Stimulated activated CD8-positive, alpha-beta memory T cell treated with anti-CD3 and anti-CD28 coated beads, Interleukin-15, amount 100 ng/mL, for 1 hour (primary cell): ENCODE data around the gene TM4SF4.

Source experiments
- DNase-seq: peaks from one replicate; pipeline ENCODE4 v3.0.0-alpha.2; 2020; ENCODE audit warnings: low read depth

Gene TM4SF4

GRCh38 chr3:149486726-149487125 lies 12.2 kb downstream of the TM4SF4 start:
- DNase-seq, result no peak

- DNase-seq, result no peak
These were observed 13.2 kb downstream of the TM4SF4 start for GRCh38 chr3:149487598-149488197.

DNA sequence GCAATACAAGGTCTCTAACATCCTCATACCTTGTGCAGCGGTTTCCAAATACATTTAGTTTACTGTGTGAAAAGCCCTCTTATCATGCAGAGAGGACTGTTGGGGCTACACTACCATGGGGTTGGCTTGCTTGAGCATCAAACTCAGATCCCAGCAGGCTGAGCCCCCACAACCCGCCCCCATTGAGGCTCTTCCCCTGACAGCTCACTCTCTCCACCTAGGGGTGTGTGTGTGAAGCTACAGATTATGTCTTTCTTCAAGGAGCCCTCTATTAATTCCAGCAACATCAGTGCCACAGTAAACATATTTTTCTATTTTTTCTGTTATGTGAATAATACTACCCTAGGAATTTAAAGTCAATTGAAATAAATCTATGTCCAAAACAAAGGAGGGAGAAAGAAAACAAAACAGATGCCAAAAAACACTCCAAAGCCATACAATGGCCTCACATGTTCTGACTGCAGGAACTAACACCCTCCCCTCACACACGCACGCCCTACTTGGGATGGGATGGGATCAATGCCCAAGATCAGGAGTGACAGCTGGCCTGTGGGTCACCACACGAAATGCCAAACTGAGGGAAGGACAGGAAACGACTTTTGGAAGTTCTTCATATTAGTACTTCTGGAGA lies 14.7 kb downstream of the TM4SF4 start:
- DNase-seq, result no peak

GRCh38 chr3:149490260-149490971 lies 15.9 kb downstream of the TM4SF4 start:
- no peak for DNase-seq

DNA sequence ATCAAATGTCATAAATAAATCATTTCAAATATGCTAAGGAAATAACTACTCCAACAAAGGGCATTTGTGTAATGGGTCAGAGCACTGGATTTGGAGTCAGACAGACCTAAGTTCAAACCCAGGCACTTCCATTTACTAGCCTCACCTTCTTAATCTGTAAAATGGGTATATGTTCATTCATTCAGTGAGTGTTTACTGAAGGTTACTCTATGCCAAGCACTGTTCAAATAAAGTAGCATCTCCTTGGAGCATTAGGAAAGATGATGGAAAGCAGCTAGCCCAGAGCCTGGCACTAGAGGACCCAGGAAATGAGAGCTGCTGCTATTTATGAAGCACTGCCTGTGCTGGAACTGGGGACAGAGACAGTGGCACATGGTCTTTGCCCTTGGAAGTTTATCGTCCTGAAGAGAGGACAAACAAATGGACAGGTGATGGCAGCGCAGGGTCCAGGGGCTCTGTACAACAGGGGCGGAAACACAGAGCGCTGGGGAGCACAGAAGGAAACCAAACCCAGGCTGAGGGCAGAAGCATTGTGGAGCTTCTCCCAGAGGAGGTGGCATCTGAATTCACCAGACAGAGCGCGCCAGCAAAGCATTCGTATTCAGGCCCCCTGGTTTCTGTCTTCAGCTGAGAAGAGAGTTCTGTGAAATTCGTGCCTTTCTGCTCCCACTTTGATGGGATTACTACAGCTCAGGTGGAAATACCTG lies 19.0 kb downstream of the TM4SF4 start:
- no peak for DNase-seq

- DNase-seq, result no peak
These were observed 19.7 kb downstream of the TM4SF4 start for GRCh38 chr3:149494022-149494758.

- DNase-seq, result no peak
These were observed 20.5 kb downstream of the TM4SF4 start for GRCh38 chr3:149494759-149495580.

DNA sequence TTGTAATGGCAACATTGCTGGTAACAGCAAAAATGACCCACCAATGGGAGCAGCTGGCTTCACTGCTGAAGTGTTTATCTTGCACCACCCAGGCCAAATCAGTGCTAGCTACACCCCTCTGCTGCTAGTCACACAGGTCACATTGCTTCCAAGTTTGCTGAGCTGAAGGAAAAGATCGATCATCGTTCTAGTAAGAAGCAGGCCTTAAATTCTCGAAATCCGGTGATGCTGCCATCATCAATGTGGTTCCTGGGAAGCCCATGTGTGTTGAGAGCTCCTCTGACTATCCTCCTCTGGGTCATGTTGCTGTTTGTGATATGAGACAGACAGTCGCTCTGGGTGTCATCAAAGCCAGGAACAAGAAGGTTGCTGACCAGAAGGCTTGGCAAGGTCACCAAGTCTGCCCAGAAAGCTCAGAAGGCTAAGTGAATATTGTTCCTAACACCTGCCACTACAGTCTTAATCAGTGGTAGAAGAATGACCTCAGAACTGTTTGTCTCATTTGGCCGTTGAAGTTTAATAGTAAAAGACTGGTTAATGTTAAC lies 21.2 kb downstream of the TM4SF4 start:
- no peak for DNase-seq

- DNase-seq, result no peak
These were observed 22.4 kb downstream of the TM4SF4 start for GRCh38 chr3:149496891-149497290.

DNA sequence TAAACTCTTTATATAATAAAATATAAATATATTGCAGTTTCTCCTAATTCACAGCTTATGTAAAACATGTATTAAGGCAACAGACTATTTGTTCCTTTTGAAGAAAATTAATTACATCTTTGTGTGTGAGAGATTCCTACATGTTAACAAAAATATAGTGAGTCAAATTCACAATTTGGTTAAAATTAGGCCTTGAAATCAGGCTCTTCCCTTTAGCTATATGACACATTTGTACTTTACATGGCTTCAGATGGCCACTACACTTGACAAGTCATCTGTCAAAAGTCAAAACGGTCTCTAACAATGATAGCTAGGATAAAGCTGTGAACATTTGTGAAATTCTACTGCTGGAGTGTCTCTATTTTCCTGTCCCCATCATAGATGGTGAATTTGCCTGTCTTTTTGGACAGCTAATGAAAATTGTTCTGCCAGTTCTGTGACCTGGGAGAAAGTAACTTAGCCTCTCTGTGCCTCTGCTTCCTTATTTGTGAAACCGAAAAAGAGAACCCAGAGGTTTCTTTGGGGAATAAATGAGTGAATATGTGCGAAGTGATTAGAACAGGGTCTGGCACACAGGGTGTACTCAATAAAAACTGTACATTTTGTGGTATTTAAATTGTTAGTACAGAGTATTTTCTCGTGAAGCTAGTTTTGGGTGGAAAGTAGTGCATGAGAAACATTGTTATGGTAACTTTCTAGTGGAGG lies 23.6 kb downstream of the TM4SF4 start:
- no peak for DNase-seq

- DNase-seq, result no peak
These were observed 27.0 kb downstream of the TM4SF4 start for GRCh38 chr3:149501524-149501923.

- DNase-seq, result no peak
These were observed 27.9 kb downstream of the TM4SF4 start for GRCh38 chr3:149502438-149502837.

- DNase-seq, result no peak
These were observed 32.0 kb downstream of the TM4SF4 start for GRCh38 chr3:149506540-149506939.

DNA sequence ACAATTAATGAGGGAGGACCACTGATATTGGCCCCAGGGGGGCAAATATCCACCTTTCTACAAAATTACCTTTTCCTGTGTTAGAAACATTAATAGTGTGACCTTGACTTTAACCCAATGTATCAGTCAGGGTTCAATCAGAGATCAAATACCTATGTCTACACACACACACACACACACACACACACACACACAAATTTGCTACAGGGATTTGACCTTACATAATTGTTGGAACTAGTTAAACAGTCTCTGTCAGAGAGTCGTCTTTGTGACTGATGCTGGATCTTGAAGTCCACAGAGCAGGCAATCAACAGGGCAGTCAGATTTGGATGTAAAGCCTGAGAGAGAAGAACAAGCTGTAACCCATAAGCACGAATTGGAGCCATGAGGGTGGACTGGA lies 32.5 kb downstream of the TM4SF4 start:
- DNase-seq, result no peak

DNA sequence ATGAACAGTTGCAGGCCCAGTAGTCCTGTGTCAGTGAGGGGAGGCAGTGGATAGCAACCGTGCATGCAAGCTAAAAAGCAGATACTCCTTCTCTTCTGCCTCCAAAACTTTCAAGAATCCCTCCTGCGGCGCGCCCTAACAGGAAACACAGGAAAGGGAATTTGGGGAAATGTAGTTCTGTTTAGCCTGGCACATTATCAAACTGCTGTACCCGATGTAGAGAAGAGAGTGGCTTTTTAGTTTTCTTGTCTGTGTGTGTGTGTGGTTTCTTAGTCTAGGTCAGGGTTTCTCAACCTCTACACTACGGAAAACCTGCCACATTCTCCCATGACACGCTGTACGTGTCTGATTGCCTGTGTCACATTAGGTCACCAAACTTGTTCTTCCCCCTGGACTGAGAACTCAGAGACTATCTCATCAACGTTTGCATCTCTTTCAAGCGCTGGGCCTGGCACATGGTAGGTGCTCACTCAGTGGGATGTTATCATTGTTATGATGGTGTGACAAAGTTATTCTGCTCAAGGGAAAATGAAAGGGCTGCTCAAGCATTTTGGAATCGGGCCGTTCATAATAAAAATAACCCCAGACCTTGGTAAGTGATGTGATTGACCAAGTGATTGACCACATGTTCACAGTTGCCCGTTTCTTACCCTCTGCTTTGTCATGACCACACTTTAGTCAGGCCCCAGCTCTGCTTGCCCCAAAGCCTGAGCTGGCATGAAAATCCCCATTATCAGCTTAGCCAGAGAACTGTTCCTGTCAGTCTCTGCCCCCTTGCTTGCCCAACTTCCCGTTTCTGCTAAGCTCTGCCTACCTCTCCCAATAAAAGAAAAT lies 33.2 kb downstream of the TM4SF4 start:
- DNase-seq, result no peak

- DNase-seq, result no peak
These were observed 35.0 kb downstream of the TM4SF4 start for GRCh38 chr3:149509526-149509925.

DNA sequence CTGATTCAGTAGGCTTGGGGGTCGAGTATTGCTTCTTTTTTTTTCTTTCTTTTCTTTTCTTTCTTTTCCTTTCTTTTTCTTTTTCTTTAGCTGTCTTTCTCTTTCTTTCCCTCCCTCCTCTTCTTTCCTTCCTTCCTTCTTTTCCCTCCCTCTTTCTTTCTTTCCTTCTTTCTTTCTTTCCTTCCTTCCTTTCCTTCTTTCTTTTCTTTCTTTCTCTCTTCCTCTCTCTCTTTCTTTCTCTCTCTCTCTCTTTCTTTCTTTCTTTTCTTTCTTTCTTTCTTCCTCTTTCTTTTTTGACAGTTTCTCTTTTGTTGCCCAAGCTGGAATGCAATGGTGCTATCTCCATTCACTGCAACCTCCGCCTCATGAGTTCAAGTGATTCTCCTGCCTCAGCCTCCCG lies 36.0 kb downstream of the TM4SF4 start:
- DNase-seq, result no peak

GRCh38 chr3:149511040-149511626 lies 36.6 kb downstream of the TM4SF4 start:
- DNase-seq, result no peak
